ENCODE measurements around the gene PCDHGA10.
"Not testable (repeated sequence)": the region's sequence is repeated elsewhere in the genome, so short reads cannot be mapped to it uniquely, and the experiment has no call there.

PCDHGA10 gene

GRCh38 chr5:141412854-141413539, at the start of gene PCDHGA10:
PCDHGA10 (plus strand) TSS chr5:141412987; CDS start chr5:141413176, 189 bp downstream.
- DNase-seq, result peak; percentile 55

- no peak for DNase-seq
Observed at GRCh38 chr5:141363952-141364660, 48.7 kb upstream of the PCDHGA10 start, which contains the start of gene PCDHGA5. PCDHGA5 (plus strand) TSS chr5:141364162; CDS start chr5:141364331, 169 bp downstream.

GRCh38 chr5:141366016-141366896, 46.5 kb upstream of the PCDHGA10 start:
- DNase-seq, result no peak

GRCh38 chr5:141369994-141370848, 42.6 kb upstream of the PCDHGA10 start, which contains the start of gene PCDHGB3:
PCDHGB3 (plus strand) TSS chr5:141370242; CDS start chr5:141370395, 153 bp downstream.
- DNase-seq, result no peak

GRCh38 chr5:141371572-141372475, 41.0 kb upstream of the PCDHGA10 start:
- DNase-seq, result no peak

- no peak for DNase-seq
Observed at GRCh38 chr5:141373673-141374317, 39.0 kb upstream of the PCDHGA10 start, which contains the start of gene PCDHGA6. PCDHGA6 (plus strand) TSS chr5:141373891; CDS start chr5:141374084, 193 bp downstream.

- DNase-seq, result no peak
Observed at GRCh38 chr5:141374627-141375026, 38.2 kb upstream of the PCDHGA10 start.

GRCh38 chr5:141375444-141376155, 37.2 kb upstream of the PCDHGA10 start:
- DNase-seq, result not testable (repeated sequence)

- DNase-seq, result no peak
Observed at GRCh38 chr5:141382469-141383294, 30.1 kb upstream of the PCDHGA10 start, which contains the start of gene PCDHGA7. PCDHGA7 (plus strand) TSS chr5:141382742; CDS start chr5:141382900, 158 bp downstream.

- DNase-seq, result no peak
Observed at GRCh38 chr5:141383345-141383744, 29.4 kb upstream of the PCDHGA10 start.

GRCh38 chr5:141384471-141385267, 28.1 kb upstream of the PCDHGA10 start:
- DNase-seq, result no peak

- DNase-seq, result not testable (repeated sequence)
Observed at GRCh38 chr5:141387557-141388311, 25.1 kb upstream of the PCDHGA10 start, which contains the start of gene PCDHGB4. PCDHGB4 (plus strand) TSS chr5:141387698; CDS start chr5:141387885, 187 bp downstream.

- no peak for DNase-seq
Observed at GRCh38 chr5:141388661-141389060, 24.1 kb upstream of the PCDHGA10 start.

GRCh38 chr5:141389153-141390042, 23.4 kb upstream of the PCDHGA10 start:
- DNase-seq, result no peak

- DNase-seq, result no peak
Observed at GRCh38 chr5:141392429-141393198, 20.2 kb upstream of the PCDHGA10 start, which contains the start of gene PCDHGA8. PCDHGA8 (plus strand) TSS chr5:141392633; CDS start chr5:141392814, 181 bp downstream.
